ENCODE results near the gene GAS7. TPM values are rescaled to one million over a fixed set of nuclear protein-coding genes. Genes with fewer than 3 reads are reported as not detected.
"Not testable (repeated sequence)": the region's sequence is repeated elsewhere in the genome, so short reads cannot be mapped to it uniquely, and the experiment has no call there.

GAS7 gene
- total RNA-seq, 1 experiment from 2014 or later = 6.0 TPM

DNA sequence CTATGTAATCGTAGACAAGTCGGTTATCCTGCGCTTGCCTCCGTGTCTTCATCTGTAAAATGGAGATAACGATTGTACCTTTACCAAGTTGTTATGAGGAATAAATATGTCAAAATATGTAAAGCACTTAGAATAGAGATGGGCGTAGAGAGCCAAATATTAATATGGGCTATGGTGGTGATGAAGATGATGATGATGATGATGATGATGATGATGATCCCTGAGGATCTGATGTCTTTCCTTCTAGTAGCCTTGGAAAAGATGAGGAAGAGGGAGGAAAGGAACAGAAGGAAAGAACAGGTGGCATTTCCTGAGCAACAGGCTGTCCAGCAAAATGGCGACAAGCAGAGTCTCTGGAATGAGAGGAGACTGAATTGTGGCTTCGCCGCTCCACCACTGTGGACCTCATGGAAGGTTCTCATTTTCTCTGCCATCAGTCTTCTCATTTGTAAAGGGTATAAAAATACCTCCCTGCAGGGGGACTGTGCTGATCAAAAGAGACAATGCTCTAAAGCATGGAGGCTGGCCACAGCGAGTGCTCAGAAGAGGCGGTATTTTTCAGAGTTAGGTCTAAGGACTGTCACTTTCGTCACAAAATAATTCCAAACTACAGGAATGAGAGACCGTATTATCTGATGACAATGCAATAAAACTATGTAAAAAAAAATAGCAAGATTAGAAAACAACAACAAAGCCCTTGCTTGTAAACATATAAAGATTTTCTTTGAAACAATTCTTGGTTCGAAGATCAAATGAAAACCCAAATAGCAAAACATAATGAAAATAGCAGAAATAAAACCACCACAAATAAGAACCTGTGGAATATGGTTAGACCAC lies 276.2 kb downstream of the GAS7 start:
- no peak overlapping the region for H4K91ac ChIP-seq (ENCODE audit: insufficient read length, low read depth, low read length)
- H3K9ac ChIP-seq (ENCODE audit: extremely low read depth, insufficient read length, low read length) = no peak overlapping the region
- H3K4ac ChIP-seq (ENCODE audit: low read depth, low read length) = no peak overlapping the region
- H3K27ac ChIP-seq (ENCODE audit: insufficient read length, low read depth, low read length) = no peak overlapping the region
- H2BK15ac ChIP-seq (ENCODE audit: low read depth, low read length) = no peak overlapping the region
- no peak overlapping the region for H3K56ac ChIP-seq (ENCODE audit: insufficient read length, low read depth, low read length)
- H3K9me3 ChIP-seq (ENCODE audit: control insufficient read depth, low read depth, low read length) = no peaks in the 10 kb centered on the region
- H3K27me3 Mint-ChIP-seq (ENCODE audit: low read depth) = no peaks in the 10 kb centered on the region; the same call in 1 of the 2 replicates
- DNase-seq = no peak
- H3K23ac ChIP-seq (ENCODE audit: insufficient read length, low read depth, low read length) = no peak overlapping the region
- no peak overlapping the region for H2BK20ac ChIP-seq (ENCODE audit: low read depth, low read length, poor library complexity, severe bottlenecking)
- TF ChIP-seq, protein P1, sequence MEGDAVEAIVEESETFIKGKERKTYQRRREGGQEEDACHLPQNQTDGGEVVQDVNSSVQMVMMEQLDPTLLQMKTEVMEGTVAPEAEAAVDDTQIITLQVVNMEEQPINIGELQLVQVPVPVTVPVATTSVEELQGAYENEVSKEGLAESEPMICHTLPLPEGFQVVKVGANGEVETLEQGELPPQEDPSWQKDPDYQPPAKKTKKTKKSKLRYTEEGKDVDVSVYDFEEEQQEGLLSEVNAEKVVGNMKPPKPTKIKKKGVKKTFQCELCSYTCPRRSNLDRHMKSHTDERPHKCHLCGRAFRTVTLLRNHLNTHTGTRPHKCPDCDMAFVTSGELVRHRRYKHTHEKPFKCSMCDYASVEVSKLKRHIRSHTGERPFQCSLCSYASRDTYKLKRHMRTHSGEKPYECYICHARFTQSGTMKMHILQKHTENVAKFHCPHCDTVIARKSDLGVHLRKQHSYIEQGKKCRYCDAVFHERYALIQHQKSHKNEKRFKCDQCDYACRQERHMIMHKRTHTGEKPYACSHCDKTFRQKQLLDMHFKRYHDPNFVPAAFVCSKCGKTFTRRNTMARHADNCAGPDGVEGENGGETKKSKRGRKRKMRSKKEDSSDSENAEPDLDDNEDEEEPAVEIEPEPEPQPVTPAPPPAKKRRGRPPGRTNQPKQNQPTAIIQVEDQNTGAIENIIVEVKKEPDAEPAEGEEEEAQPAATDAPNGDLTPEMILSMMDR (conservative IDR thresholded peaks at IDR 0.05) = no peak
- no peak overlapping the region for H3K4me3 Mint-ChIP-seq
- no peaks in the 10 kb centered on the region for H3K79me1 ChIP-seq (ENCODE audit: insufficient read depth, low read depth, low read length, poor library complexity, severe bottlenecking)
- H4K5ac ChIP-seq (ENCODE audit: insufficient read length, low read depth, low read length) = no peak overlapping the region
- no peak overlapping the region for H2AK5ac ChIP-seq (ENCODE audit: insufficient read length, low read length)
- H3K9me3 Mint-ChIP-seq = no peaks in the 10 kb centered on the region; a peak in 1 of 5 replicates
- H3K14ac ChIP-seq (ENCODE audit: insufficient read depth, low read length) = no peak overlapping the region
- peaks cover 2 to 8% of the 10 kb centered on the region in 2 experiments; a peak in 3 of 4 replicates for H3K4me1 Mint-ChIP-seq
- no peak overlapping the region for H2BK5ac ChIP-seq (ENCODE audit: insufficient read length, low read length)
- no peak overlapping the region for H4K8ac ChIP-seq (replicated peaks; ENCODE audit: insufficient read length, low read depth, low read length)
- no peaks in the 10 kb centered on the region for H4K20me1 ChIP-seq (ENCODE audit: control insufficient read depth, insufficient read depth, insufficient read length)
- no peak overlapping the region for H3K4me2 ChIP-seq (ENCODE audit: insufficient read depth, insufficient read length, low read length)
- no peak overlapping the region for H2BK120ac ChIP-seq (ENCODE audit: low read depth, low read length, poor library complexity, severe bottlenecking)
- H3K18ac ChIP-seq (ENCODE audit: insufficient read length, low read depth, low read length) = no peak overlapping the region
- H3T11ph ChIP-seq (ENCODE audit: low read length) = no peak overlapping the region
- no peak overlapping the region for H2BK12ac ChIP-seq (ENCODE audit: insufficient read length, low read depth, low read length)
- no peak overlapping the region for H2AFZ ChIP-seq (ENCODE audit: low read length)
- no peaks in the 10 kb centered on the region for H3K79me2 ChIP-seq (ENCODE audit: insufficient read depth, low read length)
- H3K27me3 ChIP-seq (ENCODE audit: insufficient read depth, low read length) = no peaks in the 10 kb centered on the region
- H3K36me3 Mint-ChIP-seq (ENCODE audit: insufficient read depth in 1 of 3, low read depth in 3 of 3) = no peaks in the 10 kb centered on the region
- H3K27ac Mint-ChIP-seq = no peak overlapping the region
- WGBS (ENCODE audit: extremely low coverage, insufficient read length, low lambda C conversion rate) = no CpG with 5 or more reads among the region's 14 CpGs
- no peaks in the 10 kb centered on the region for H3K23me2 ChIP-seq (ENCODE audit: insufficient read length, low read depth, low read length, poor library complexity, severe bottlenecking)
- H3K4me1 ChIP-seq (ENCODE audit: insufficient read depth, low read length) = no peaks in the 10 kb centered on the region

DNA sequence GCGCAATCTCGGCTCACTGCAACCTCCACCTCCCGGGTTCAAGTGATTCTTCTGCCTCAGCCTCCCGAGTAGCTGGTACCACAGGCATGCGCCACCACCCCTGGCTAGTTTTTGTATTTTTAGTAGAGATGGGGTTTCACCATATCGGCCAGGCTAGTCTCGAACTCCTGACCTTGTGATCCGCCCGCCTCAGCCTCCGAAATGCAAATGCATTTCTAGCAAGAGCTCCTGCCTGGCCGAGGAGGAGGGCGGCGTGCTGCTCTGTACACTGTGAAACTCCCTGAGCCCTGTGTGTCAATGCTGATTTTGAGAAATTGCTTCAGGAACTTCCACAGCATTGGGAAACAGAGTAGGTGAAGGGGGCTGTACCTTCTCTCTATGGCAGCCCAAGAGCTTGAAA lies 277.2 kb downstream of the GAS7 start:
- not testable (repeated sequence) for H3K14ac ChIP-seq (ENCODE audit: insufficient read depth, low read length); H3K23me2 ChIP-seq (ENCODE audit: insufficient read length, low read depth, low read length, poor library complexity, severe bottlenecking); H2BK12ac ChIP-seq (ENCODE audit: insufficient read length, low read depth, low read length); H3K9me3 Mint-ChIP-seq; H3T11ph ChIP-seq (ENCODE audit: low read length); H2AK5ac ChIP-seq (ENCODE audit: insufficient read length, low read length); H3K4me1 Mint-ChIP-seq; H3K9me3 ChIP-seq (ENCODE audit: control insufficient read depth, low read depth, low read length); H2BK5ac ChIP-seq (ENCODE audit: insufficient read length, low read length); H3K4ac ChIP-seq (ENCODE audit: low read depth, low read length); H4K8ac ChIP-seq (replicated peaks; ENCODE audit: insufficient read length, low read depth, low read length); H3K79me1 ChIP-seq (ENCODE audit: insufficient read depth, low read depth, low read length, poor library complexity, severe bottlenecking); H4K91ac ChIP-seq (ENCODE audit: insufficient read length, low read depth, low read length); H2AFZ ChIP-seq (ENCODE audit: low read length); H4K5ac ChIP-seq (ENCODE audit: insufficient read length, low read depth, low read length); H2BK120ac ChIP-seq (ENCODE audit: low read depth, low read length, poor library complexity, severe bottlenecking); H2BK15ac ChIP-seq (ENCODE audit: low read depth, low read length); H3K4me3 Mint-ChIP-seq; H3K27me3 ChIP-seq (ENCODE audit: insufficient read depth, low read length); H3K4me1 ChIP-seq (ENCODE audit: insufficient read depth, low read length); H3K27ac Mint-ChIP-seq; H3K36me3 Mint-ChIP-seq (ENCODE audit: insufficient read depth in 1 of 3, low read depth in 3 of 3); H3K27me3 Mint-ChIP-seq (ENCODE audit: low read depth); H3K23ac ChIP-seq (ENCODE audit: insufficient read length, low read depth, low read length); H3K9ac ChIP-seq (ENCODE audit: extremely low read depth, insufficient read length, low read length); H4K20me1 ChIP-seq (ENCODE audit: control insufficient read depth, insufficient read depth, insufficient read length); H2BK20ac ChIP-seq (ENCODE audit: low read depth, low read length, poor library complexity, severe bottlenecking); H3K4me2 ChIP-seq (ENCODE audit: insufficient read depth, insufficient read length, low read length); H3K18ac ChIP-seq (ENCODE audit: insufficient read length, low read depth, low read length); H3K27ac ChIP-seq (ENCODE audit: insufficient read length, low read depth, low read length); H3K79me2 ChIP-seq (ENCODE audit: insufficient read depth, low read length); H3K56ac ChIP-seq (ENCODE audit: insufficient read length, low read depth, low read length); DNase-seq
- WGBS (ENCODE audit: extremely low coverage, insufficient read length, low lambda C conversion rate) = no CpG with 5 or more reads among the region's 13 CpGs
